ENCODE data around the gene PRDM9. TPM values are rescaled to one million over a fixed set of nuclear protein-coding genes. Genes with fewer than 3 reads are reported as not detected.

PRDM9 gene
- total and polyA plus RNA-seq, 2 donors (not counting 3 experiments of a cell fraction or from before 2014, with no cell fraction given), result not detected

DNA sequence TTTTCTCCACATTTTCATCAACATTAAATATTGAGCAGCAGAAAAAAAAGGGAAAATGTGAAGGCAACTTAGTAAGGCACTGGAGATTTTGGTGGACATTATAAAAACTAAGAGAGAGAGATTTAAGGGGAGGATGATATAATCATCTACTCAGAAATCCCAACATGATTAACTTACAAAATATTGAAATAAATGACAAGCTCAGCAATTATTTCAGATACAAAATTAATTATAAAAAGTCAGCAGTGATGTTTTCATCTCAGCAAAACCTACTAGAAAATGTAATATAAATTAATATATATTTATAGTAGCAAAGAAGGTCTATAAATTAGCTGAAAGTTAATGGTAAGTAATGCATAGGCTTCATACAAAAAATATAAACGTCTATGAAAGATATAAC is 30.8 kb upstream of the PRDM9 start:
- BruUV-seq (replicated peaks), result no TSS peak
- DNase-seq (ENCODE audit: low read depth, low spot score) (no peak), FAIRE-seq (no peak)
- no peaks in the 10 kb centered on the region for H3K4me1 ChIP-seq (ENCODE audit: control insufficient read depth, extremely low read depth, insufficient read depth, low read length)
- H3K9ac ChIP-seq (replicated peaks; ENCODE audit: extremely low read depth, insufficient read depth, low read length), result no peak overlapping the region
- ChIA-PET POLR2A (no interaction called here), CTCF (no interaction called here)
- no peaks in the 10 kb centered on the region for H3K36me3 ChIP-seq (ENCODE audit: control insufficient read depth in 2 of 2, extremely low read depth in 1 of 2, insufficient read depth in 2 of 2, low read length in 2 of 2)
- no peak overlapping the region for H3K4me3 ChIP-seq (replicated peaks in 1 of 3; ENCODE audit: insufficient read depth in 1 of 3, low read depth in 1 of 3, low read length in 3 of 3)
- no peak for TF ChIP-seq EZH2 (IDR thresholded peaks at IDR 0.05; ENCODE audit: borderline replicate concordance, low read depth, low read length, severe bottlenecking)
- TF ChIP-seq POLR2A (IDR thresholded peaks at IDR 0.05; ENCODE audit: low read depth, low read length), result no peak
- TF ChIP-seq FOS (IDR thresholded peaks at IDR 0.05; ENCODE audit: borderline replicate concordance, insufficient read depth, low read length), result no peak
- no peak for TF ChIP-seq MAX (IDR thresholded peaks at IDR 0.05; ENCODE audit: insufficient read depth, insufficient read length)
- TF ChIP-seq POLR2AphosphoS5 (IDR thresholded peaks at IDR 0.05; ENCODE audit: insufficient read depth, low read depth, low read length), result no peak
- TF ChIP-seq MYC (IDR thresholded peaks at IDR 0.05; ENCODE audit: low read depth, low read length), result no peak
- TF ChIP-seq GATA2 (IDR thresholded peaks at IDR 0.05; ENCODE audit: insufficient read depth, insufficient read length, low read depth, low read length), result no peak
- no peak for TF ChIP-seq CTCF (IDR thresholded peaks at IDR 0.05; ENCODE audit: extremely low read depth in 1 of 2, insufficient read depth in 1 of 2, low read depth in 1 of 2, low read length in 2 of 2)
- TF ChIP-seq JUN (IDR thresholded peaks at IDR 0.05; ENCODE audit: borderline replicate concordance, insufficient read depth, insufficient read length, low read depth), result no peak
- no peaks in the 10 kb centered on the region for H3K27me3 ChIP-seq (ENCODE audit: control insufficient read depth in 2 of 2, insufficient read depth in 2 of 2, low read length in 2 of 2)
- H2AFZ ChIP-seq (ENCODE audit: low read depth, low read length), result no peak overlapping the region
- H3K9me3 ChIP-seq (replicated peaks; ENCODE audit: control insufficient read depth, insufficient read depth, low read length), result peaks cover 2% of the 10 kb centered on the region
- no peak overlapping the region for H3K27ac ChIP-seq (ENCODE audit: insufficient read depth, low read depth, low read length)
- intact Hi-C loops (cut with micrococcal nuclease) (no loop called here), dilution Hi-C loops (cut with MboI; ENCODE audit: extremely low pct_ligation_motif_present, low sequenced_read_pairs) (no loop called here)
- no peaks in the 10 kb centered on the region for H3K9me1 ChIP-seq (replicated peaks; ENCODE audit: control insufficient read depth, extremely low read depth, insufficient read depth, low read length)
- H3K4me2 ChIP-seq (ENCODE audit: insufficient read depth, low read length), result no peak overlapping the region
- H3K79me2 ChIP-seq (ENCODE audit: control insufficient read depth, insufficient read depth, low read length), result no peaks in the 10 kb centered on the region
- no peaks in the 10 kb centered on the region for H4K20me1 ChIP-seq (replicated peaks; ENCODE audit: control insufficient read depth, extremely low read depth, insufficient read depth, low read length)
